MM.1S (cell line): ENCODE results near the gene TMEM33.

Experiments
- DNase-seq: peaks from one replicate; pipeline ENCODE4 v3.0.0-alpha.2; 2015
- H2AFZ ChIP-seq: fragments of 300-600 bp; sonication (generic); 2 replicates; pipeline ENCODE4 v1.6.0; 2016; ENCODE audit warnings: antibody characterized with exemption, low read length
- H3F3A ChIP-seq: fragments of 300-600 bp; sonication (generic); 2 replicates; pipeline ENCODE4 v1.6.1; 2016; ENCODE audit warnings: mild to moderate bottlenecking, antibody characterized with exemption, low read length, moderate library complexity, mixed read lengths; ENCODE audit not compliant: insufficient read depth
- H3K27ac ChIP-seq: fragments of 300-600 bp; sonication (generic); 2 replicates; pipeline ENCODE4 v1.5.1; 2016; ENCODE audit warnings: mild to moderate bottlenecking, low read length
- H3K27me3 ChIP-seq: fragments of 300-600 bp; sonication (generic); replicated peaks from 2 replicates; pipeline ENCODE4 v1.6.0; 2016; ENCODE audit warnings: low read length; ENCODE audit not compliant: insufficient read depth
- H3K36me3 ChIP-seq: fragments of 300-600 bp; sonication (generic); replicated peaks from 2 replicates; pipeline ENCODE4 v1.6.1; 2016; ENCODE audit warnings: mild to moderate bottlenecking, low read length, mixed read lengths; ENCODE audit not compliant: insufficient read depth
- H3K4me1 ChIP-seq: fragments of 300-600 bp; sonication (generic); 2 replicates; pipeline ENCODE4 v1.6.1; 2016; ENCODE audit warnings: low read length, mixed read lengths
- H3K4me2 ChIP-seq: fragments of 300-600 bp; sonication (generic); 2 replicates; pipeline ENCODE4 v1.6.0; 2016; ENCODE audit warnings: low read depth, low read length
- H3K4me3 ChIP-seq: fragments of 300-600 bp; sonication (generic); 2 replicates; pipeline ENCODE4 v1.5.1; 2016; ENCODE audit warnings: low read length, mixed read lengths
- H3K79me2 ChIP-seq: fragments of 300-600 bp; sonication (generic); 2 replicates; pipeline ENCODE4 v1.6.1; 2016; ENCODE audit warnings: mixed run types, low read length, mixed read lengths
- H3K9ac ChIP-seq: fragments of 300-600 bp; sonication (generic); 2 replicates; pipeline ENCODE4 v1.6.1; 2016; ENCODE audit warnings: low read length, mixed read lengths
- H3K9me2 ChIP-seq: fragments of 300-600 bp; sonication (generic); replicated peaks from 2 replicates; pipeline ENCODE4 v1.6.1; 2016; ENCODE audit warnings: mild to moderate bottlenecking, low read length, mixed read lengths; ENCODE audit not compliant: insufficient read depth
- H3K9me3 ChIP-seq: fragments of 300-600 bp; sonication (generic); replicated peaks from 2 replicates; pipeline ENCODE4 v1.6.1; 2016; ENCODE audit warnings: mild to moderate bottlenecking, low read length, mixed read lengths; ENCODE audit not compliant: insufficient read depth
- H4K20me1 ChIP-seq: fragments of 300-600 bp; sonication (generic); 2 replicates; pipeline ENCODE4 v1.6.1; 2016; ENCODE audit warnings: mild to moderate bottlenecking, low read length, moderate library complexity, mixed read lengths; ENCODE audit not compliant: insufficient read depth
- EZH2 ChIP-seq: fragments of 300-600 bp; sonication (generic); optimal IDR thresholded peaks from 2 replicates; pipeline ENCODE3; 2017; ENCODE audit warnings: low read depth, mild to moderate bottlenecking, antibody characterized with exemption, low read length, mixed read lengths
- EZH2phosphoT487 ChIP-seq: fragments of 300-600 bp; sonication (generic); IDR thresholded peaks from 2 replicates; pipeline ENCODE4 v1.6.1; 2018; ENCODE audit warnings: antibody characterized with exemption, low read length
- TF ChIP-seq, protein P1 (sequence below): fragments of 300-600 bp; sonication (generic); IDR thresholded peaks from 2 replicates; pipeline ENCODE4 v1.5.1; 2016; ENCODE audit warnings: antibody characterized with exemption, low read length, mixed read lengths

The TMEM33 gene

DNA sequence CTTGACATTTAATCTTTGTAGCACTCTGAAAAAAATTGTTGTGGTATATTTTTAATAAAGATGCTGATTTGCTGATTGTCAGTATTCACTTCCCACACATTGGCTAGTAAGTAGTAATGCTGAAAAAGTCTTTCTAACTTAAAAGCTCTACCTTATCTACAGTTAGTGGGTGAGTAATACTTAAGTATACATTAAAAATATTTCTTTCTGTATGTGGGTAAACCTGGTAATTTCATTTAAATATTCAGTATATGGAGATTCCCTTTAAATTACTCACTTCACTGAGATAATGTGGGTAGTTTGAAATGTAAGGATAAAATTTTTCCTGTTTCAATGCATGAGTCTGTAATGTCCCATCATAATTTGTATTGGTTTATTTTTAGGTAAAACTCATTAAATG, 5.6 kb downstream of the TMEM33 start:
- H4K20me1 ChIP-seq: no peaks in the 10 kb centered on the region
- TF ChIP-seq, protein P1, sequence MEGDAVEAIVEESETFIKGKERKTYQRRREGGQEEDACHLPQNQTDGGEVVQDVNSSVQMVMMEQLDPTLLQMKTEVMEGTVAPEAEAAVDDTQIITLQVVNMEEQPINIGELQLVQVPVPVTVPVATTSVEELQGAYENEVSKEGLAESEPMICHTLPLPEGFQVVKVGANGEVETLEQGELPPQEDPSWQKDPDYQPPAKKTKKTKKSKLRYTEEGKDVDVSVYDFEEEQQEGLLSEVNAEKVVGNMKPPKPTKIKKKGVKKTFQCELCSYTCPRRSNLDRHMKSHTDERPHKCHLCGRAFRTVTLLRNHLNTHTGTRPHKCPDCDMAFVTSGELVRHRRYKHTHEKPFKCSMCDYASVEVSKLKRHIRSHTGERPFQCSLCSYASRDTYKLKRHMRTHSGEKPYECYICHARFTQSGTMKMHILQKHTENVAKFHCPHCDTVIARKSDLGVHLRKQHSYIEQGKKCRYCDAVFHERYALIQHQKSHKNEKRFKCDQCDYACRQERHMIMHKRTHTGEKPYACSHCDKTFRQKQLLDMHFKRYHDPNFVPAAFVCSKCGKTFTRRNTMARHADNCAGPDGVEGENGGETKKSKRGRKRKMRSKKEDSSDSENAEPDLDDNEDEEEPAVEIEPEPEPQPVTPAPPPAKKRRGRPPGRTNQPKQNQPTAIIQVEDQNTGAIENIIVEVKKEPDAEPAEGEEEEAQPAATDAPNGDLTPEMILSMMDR: no peak
- TF ChIP-seq EZH2 (no peak), EZH2phosphoT487 (no peak)

DNA sequence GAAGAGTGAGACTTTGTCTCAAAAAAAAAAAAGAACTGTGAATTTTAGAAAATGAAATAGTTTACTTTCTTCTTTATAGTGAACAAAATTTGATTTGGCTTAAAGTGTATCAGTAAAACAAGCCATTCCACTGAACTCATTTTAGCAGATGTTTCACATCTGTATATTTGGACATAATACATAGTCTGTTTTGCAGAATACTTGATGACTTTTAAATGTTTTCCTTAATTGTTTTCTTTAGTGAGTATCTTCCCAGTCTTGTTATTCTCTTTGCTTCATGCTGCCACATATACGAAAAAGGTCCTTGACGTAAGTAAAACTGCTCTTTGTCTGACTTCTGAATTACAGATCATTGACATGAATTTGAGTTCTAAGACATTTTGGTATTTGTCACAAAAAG, 8.3 kb downstream of the TMEM33 start:
- Histone ChIP-seq H3K4me3 (no peak overlapping the region), H3K27me3 (no peaks in the 10 kb centered on the region), H3K4me2 (no peak overlapping the region), H3K9me3 (no peaks in the 10 kb centered on the region), H3F3A (no peaks in the 10 kb centered on the region), H3K27ac (no peak overlapping the region), H3K36me3 (no peaks in the 10 kb centered on the region; the same call in 1 of the 2 replicates), H3K79me2 (peaks cover 22% of the 10 kb centered on the region), H3K9ac (no peak overlapping the region), H3K9me2 (no peaks in the 10 kb centered on the region), H2AFZ (no peak overlapping the region), H4K20me1 (no peaks in the 10 kb centered on the region), H3K4me1 (no peaks in the 10 kb centered on the region)
- no peak for DNase-seq
- TF ChIP-seq, protein P1: no peak
- TF ChIP-seq EZH2phosphoT487: no peak
- TF ChIP-seq EZH2: no peak

More for the DNA sequence above, 5.6 kb downstream of the TMEM33 start:
- Histone ChIP-seq H3F3A (no peaks in the 10 kb centered on the region), H3K79me2 (peaks cover 48% of the 10 kb centered on the region), H3K9ac (no peak overlapping the region), H3K9me2 (no peaks in the 10 kb centered on the region), H3K27ac (no peak overlapping the region), H3K27me3 (no peaks in the 10 kb centered on the region), H2AFZ (no peak overlapping the region), H3K4me2 (no peak overlapping the region), H3K9me3 (no peaks in the 10 kb centered on the region), H3K4me3 (no peak overlapping the region), H3K4me1 (peaks cover 4% of the 10 kb centered on the region; the same call in 1 of the 2 replicates), H3K36me3 (no peaks in the 10 kb centered on the region; the same call in 1 of the 2 replicates)
- DNase-seq: no peak

DNA sequence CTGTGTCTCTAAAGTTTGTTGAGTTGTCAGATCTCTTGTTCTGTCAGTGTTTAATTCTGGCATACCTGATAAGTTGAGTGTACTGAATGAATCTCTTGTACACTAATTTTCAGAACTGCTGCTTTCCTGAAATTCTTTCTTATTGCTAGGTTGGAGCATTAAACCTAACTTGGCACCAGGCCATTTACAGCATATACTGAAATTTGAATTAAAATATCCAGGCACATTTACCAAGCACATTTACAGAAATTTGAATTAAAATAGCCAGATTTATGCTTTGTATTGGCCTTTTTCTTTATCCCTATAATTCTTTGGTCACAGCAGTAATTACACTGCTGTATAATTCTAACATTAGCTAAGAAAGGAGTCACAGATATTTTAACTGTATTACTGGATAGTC, 8.9 kb downstream of the TMEM33 start:
- peaks cover 1% of the 10 kb centered on the region; the same call in 1 of the 2 replicates for H3K36me3 ChIP-seq
- TF ChIP-seq, protein P1: no peak
- TF ChIP-seq EZH2phosphoT487 (no peak), EZH2 (no peak)
- H3K27ac ChIP-seq: no peak overlapping the region

More for the DNA sequence above, 8.9 kb downstream of the TMEM33 start:
- H4K20me1 ChIP-seq: no peaks in the 10 kb centered on the region
- DNase-seq: no peak
- H3K4me3 ChIP-seq: no peak overlapping the region
- no peak overlapping the region for H2AFZ ChIP-seq
- H3K9me3 ChIP-seq: no peaks in the 10 kb centered on the region
- no peaks in the 10 kb centered on the region for H3F3A ChIP-seq
- H3K9me2 ChIP-seq: no peaks in the 10 kb centered on the region
- no peaks in the 10 kb centered on the region for H3K27me3 ChIP-seq
- H3K4me1 ChIP-seq: no peaks in the 10 kb centered on the region
- H3K79me2 ChIP-seq: peaks cover 16% of the 10 kb centered on the region
- H3K9ac ChIP-seq: no peak overlapping the region
- no peak overlapping the region for H3K4me2 ChIP-seq
